NCI-H1417 treated with DMSO at 0.1 percent for 48 hours (cell line): ENCODE data around the gene CEMIP2.
"Not testable (repeated sequence)": the region's sequence is repeated elsewhere in the genome, so short reads cannot be mapped to it uniquely, and the experiment has no call there.

Experiments used
- DNase-seq: peaks from one replicate; lab custom pipeline; 2025; lab: John Stamatoyannopoulos, UW

The CEMIP2 gene

DNA sequence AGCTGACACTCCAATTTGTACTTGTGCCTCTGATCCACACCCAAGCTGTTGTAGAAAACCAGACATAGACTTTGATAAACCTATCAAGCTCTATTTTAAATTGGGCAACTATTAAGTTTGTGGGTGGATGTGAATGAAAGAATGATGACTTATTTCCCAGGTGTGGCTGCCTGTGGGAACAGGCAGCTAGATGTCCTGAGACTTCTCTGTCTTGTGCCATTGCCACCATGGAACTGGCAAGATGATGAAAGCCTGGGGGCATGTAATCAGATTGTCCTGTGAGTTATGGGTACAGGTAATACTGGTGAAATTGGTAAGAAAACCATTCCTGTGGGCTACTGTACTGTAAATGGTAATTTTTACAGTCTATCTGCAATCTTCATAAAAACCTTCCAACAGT, 57.5 kb downstream of the CEMIP2 start:
- DNase-seq: no peak

DNA sequence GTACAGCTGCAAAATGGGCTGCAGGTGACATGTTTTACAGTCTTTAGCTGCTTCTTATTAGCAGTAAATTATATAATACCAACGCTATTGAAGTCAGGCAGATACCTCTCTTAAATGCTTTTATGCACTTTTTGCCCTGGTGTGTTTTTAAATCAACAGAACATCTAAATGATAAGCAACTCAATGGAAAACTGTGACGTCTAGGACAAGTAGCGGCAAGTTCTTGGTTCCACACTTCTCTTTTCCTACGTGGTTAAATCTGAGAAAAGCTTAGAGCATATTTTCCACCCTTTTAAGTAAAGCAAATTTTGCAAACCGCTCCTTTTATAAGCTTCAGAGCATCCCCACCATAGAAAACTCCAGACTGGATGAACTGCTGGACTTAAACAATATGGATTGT, 58.1 kb downstream of the CEMIP2 start:
- no peak for DNase-seq

DNA sequence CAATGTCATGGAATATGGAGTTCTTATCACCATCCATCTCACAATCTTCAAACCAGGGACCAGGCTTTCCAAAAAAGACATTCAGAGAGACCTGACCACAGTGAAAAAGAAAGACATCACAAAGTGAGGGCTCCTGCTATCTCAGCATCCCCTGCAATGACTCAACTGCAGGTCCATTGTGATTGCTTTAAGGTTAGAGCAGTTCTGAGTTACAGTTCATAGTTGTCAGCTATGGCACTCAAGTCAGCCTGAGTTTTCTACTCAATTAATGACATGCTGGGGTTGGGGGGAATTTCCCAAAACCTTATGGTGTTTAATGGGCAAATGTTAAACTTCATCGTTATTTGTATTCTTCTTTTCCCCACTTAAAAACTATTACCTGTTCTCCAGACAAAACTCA, 58.9 kb downstream of the CEMIP2 start:
- DNase-seq: no peak

DNA sequence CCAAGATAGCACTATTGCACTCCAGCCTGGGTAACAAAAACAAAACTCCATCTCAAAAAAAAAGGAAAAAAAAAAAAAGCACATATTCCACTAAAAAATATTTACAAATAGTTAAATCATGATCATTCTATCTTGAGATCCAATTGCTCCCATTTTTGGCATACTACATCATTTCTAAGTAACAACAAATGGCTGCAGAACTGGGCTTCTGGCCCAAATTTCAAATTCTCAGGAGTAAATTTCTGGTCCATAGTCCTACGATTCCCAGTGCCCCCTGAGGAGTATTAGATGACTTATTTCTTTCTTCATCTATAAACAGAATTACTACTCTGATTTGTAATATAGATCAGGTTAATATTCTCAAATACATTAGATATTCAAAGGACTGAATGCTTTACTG, 62.1 kb downstream of the CEMIP2 start:
- no peak for DNase-seq

DNA sequence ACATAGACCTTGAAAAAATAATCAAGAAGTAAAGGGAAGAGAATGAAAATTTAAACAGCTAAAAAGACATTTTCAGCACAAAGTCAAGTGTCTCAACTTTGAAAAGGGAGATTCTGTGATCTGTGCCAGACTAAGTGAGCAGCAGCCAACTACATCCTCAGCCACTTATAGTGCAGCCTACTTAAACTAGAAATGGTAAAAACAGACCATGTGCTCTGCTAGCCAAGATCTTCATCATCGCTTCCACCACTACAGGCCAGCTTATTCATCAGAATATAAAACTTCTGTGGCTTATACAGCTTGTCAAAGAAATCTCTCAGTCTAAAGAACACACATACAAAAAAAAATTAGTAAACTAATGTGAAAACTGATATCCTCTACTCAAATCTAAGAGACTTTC, 63.5 kb downstream of the CEMIP2 start:
- no peak for DNase-seq

DNA sequence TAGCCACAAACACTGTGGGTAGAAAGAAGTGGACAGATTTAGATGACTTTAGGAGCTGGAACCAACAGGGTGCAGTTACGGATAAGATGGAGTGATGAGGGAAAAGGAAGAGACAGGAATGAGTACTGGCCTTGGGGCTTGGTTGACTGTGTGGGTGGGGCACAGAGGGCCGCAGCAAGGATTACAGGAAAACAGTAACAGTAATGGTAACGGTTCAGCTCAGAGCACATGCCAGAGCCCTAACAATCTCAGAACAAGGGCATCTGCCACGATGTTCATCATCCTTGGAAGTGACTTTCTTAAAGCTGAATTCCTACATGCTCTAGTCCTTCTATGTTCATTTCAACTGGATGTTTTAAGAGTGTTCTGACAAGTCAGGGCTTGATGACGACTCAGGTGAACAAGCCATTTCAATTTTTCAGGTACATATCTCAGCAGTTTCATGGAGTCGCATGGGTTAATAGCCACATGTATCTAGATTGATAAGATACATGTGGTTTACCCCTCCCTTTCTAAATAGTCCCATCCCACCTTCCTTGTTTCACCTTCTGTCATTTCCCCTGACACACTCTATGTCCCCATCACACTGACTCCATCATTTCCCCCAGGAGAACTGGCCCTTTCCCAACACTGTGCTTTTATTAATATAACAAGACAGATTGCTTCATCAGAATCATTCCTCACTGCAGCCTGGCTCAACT, 65.0 kb downstream of the CEMIP2 start:
- no peak for DNase-seq

DNA sequence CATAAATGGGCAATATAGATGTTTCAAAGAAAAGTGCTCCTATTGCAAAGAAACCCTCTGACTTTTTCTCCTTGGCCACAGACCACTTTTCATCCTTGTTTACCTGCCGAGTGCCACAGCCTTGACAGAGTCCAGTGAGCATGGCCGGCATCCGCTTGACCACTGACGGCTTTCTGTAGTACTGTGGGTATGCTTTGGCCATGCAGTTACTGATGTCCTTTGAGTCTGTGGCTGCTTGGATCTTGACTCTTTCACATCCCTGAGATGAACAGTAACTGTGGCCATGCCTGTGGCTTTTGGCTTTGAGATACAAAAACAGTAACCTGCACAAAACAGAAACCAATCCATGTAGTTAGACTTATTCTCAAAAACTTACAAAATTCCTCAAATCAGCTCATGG, 70.4 kb downstream of the CEMIP2 start:
- DNase-seq: no peak

DNA sequence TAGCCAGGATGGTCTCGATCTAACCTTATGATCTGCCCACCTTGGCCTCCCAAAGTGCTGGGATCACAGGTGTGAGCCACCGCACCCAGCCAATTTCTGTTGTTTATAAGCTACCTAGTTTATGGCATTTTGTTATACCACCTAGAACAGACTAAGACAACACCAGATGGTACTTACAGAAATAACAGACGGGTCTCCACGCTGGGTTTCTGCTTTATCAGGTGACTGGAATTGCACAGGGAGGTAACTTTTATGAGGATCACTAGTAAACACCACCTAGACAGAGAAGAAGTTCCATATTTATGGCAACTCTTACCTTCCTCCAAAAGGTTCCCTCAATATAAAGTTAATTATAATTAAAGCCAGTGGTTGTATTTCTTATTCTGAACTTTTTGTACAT, 74.0 kb downstream of the CEMIP2 start:
- DNase-seq: no peak

DNA sequence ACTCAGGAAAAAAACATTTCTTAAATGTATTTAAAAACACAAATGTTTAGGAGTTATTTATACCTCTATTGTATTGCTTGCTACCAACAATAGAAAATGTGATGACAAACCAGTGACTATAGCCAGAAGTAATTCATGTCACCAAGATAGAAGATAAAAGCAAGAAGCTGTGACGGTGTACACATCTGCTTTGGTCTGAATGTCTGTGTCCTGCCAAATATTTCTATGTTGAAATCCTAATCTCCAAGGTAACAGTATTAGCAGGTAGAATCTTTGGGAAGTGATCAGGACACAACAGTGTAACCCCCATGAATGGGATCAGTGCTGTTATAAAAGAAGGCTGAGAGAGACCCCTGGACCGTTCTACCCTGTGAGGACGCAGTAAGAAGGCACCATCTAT, 74.7 kb downstream of the CEMIP2 start:
- DNase-seq: no peak

DNA sequence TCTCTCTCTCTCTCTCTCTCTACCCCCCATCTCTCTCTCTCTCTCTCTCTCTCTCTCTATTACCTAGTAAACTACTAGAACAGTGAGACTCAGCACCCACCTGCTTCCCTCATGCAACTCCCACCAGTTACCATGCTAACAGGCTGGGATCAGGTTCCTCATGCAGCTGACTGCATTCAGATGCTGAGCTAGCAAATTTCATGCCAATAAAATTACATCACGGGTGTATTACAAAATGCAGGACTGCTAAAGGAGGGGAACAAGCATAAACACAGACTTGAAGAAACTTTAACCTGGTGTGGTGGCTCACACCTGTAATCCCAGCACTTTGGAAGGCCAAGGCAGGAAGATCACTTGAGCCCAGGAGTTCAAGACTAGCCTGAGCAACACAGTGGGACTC, 76.0 kb downstream of the CEMIP2 start:
- DNase-seq: no peak

DNA sequence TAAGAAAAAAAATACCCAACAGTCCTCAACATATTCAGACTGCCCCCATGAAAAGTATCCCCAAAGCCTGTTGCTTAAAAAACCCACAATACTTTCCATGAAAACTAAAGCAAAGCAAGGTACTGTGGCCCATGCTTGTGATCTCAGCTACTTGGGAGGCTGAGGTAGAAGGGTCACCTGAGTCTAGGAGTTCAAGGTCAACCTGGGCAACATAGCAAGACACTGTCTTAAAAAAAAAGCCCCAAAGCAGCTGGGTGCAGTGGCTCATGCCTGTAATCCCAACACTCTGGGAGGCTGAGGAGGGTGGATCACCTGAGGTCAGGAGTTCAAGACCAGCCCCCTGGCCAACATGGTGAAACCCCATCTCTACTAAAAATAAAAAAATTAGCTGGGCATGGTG, 76.7 kb downstream of the CEMIP2 start:
- DNase-seq: not testable (repeated sequence)

DNA sequence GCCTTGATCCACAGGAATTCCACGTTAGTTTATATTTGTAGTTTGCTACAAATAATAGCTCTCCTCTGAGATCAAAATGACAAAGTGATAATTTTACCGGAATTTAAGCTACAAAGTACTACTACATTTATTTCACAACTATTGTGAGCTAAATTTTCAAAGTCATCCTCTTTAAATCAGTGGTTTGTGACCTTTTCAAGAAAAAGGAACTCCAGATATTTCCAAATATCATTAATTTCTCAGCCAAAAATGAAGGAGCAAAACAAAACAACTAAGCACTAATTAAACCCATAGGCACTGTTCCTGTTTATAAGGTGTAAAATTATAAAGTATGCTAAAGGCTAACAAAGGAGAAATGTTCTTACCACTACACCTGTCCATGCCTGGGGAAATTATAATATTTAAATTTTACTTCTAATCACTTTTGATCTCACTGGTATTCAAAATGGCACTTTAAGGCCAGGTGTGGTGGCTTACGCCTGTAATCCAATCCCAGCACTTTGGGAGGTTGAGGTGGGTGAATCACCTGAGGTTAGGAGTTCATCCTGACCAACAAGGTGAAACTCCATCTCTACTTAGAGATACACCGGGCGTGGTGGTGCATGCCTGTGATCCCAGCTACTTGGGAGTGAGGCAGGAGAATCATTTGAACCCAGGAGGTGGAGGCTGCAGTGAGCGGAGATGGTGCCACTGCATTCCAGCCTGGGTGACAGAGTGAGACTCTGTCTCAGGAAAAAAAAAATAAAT, 77.5 kb downstream of the CEMIP2 start:
- DNase-seq: no peak

DNA sequence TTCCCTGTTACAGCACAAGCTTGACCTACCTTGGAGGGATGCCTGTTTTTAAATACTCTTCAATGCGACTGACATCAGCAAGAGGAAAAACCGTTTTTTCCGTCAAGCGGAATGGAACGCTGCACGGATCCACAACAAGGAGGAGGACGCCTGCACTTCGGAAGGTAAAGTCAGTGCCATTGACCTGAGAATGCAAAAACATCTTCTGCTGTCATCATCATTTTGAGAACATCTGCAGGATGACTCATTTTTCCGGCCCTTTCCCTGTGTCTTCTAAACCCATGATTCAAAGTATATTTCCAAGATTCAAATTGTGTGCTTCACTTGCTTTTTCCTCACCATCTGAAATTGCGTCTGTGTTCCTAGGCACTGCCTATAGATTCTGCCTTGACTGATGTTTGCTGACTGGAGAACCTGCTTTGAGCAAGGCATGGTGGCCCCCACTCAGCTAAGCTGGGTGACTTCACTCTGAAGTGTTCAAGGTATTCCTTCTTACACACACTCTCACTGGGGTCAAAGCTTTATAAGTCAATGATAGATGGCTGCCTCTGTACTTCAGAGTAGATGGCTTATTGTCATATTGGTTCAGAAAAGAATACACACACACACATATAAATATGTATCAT, 78.1 kb downstream of the CEMIP2 start:
- no peak for DNase-seq

DNA sequence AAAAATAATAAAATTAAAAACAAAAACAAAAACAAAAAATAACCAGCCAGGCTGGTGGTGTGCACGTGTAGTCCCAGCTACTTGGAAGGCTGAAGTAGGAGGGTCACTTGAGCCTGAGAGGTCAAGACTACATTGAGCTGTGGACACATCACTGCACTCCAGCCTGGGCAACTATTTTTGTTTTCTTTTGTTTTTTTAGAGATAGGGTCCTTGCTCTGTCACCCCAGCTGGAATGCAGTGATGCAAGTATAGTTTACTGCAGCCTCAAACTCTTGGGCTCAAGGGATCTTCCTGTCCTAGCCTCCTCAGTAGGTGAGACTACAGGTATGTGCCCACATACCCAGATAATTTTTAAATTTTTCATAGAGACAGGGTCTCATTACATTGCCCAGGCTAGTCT, 80.6 kb downstream of the CEMIP2 start:
- no peak for DNase-seq

DNA sequence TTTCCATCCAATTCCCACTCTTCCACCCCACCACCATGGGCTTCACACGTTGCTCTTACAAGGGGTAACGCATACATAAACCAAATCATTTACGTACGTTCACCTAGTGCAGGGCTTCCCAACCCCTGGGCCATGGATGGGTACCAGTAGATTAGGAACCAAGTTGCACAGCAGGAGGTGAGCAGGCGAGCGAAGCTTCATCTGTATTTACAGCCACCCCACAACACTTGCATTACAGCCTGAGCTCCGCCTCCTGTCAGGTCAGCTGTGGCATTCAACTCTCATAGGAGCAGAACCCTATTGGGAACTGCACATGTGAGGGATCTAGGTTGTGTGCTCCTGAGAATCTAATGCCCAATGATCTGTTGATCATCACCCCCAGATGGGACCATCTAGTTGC, 82.3 kb downstream of the CEMIP2 start:
- no peak for DNase-seq

DNA sequence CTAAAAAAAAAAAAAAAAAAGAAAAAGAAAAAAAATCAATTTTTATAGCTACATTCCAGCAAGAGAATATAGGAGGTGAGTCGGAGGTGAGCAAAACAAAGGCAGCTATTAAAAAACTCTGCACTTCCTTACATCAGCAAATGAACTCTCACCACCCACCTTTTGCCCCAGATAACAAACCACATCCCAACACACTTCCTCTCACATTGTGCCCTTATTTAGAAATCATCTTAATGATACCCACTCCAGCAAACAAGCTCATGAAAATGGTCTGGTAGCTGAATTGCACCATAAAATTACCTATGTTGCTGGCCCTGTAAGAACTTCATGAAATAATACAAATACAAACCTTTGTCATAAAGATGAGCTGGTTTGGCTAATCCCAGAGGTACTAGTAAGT, 82.9 kb downstream of the CEMIP2 start:
- DNase-seq: no peak

DNA sequence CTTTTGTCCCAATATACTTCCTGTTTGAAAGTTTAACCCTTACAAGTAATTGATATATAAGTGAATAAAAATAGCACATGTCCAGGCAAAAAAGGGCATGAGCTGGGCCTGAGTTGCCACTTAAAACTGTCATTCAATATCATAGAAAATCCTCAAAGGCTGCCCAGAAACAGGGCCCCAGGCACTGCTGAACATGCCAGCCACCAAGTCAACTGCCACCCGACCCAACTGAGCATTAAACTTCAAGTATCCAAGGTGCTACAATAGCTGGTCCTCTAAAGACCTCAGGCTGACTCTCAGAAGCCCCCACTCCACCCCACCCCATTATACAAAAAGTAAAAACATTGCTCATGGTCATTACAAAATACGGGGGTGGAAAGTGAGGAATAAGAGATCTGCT, 83.7 kb downstream of the CEMIP2 start:
- DNase-seq: no peak

DNA sequence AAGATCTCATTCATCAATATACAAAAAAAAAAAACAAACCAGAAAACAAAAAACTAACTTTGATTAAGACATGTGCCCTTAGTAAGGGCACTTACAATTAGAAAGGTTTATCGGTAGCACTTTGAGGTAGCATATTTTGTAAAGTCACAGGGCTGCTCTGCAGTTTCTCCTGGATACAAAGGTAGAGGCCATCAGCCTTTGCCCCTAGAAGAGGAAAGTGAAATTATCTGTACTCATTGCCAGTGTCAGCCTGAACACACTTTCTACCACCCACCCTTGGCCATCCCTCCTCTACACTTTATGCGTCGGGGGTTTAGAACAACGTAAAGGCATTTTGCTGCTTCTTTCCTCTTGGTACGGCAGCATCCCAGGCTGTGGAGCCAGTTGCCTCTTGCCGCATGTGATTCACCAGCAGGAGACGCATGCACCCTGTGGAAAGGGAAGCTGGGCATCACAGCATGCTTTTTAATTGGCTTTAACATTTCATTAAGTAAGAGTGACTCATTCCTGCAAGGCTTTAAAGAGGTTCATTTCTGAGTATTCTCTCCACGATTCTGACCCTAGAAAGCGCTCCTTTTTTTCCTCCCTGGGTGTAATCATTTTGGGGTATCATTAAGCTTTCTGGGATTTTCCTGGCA, 84.6 kb downstream of the CEMIP2 start:
- no peak for DNase-seq

DNA sequence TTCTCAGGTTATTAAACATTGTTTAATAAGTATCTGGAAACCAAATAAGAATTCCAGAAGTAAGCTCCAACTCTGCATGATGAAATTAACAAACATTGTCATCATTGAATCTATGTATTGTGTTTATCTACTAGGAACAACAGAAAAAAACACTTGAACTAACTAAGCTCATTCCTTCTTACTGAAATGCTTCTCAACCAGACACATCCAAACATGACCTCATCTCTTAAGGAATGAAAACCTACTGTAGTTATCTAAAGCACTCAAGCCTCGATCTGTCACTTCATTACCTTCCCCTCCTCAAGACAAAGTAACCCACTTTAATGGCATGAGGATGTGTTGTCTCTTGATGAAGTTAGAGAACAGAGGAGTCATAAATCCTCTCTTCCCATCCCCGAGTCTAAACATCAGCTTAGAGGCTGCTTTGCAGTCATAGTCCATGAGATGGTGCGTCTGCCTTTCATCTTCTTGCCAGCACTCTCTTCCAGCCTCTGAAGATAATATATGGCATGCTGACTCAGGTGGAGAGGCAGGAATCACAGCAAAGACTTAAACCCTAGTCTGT, 86.5 kb downstream of the CEMIP2 start:
- no peak for DNase-seq

DNA sequence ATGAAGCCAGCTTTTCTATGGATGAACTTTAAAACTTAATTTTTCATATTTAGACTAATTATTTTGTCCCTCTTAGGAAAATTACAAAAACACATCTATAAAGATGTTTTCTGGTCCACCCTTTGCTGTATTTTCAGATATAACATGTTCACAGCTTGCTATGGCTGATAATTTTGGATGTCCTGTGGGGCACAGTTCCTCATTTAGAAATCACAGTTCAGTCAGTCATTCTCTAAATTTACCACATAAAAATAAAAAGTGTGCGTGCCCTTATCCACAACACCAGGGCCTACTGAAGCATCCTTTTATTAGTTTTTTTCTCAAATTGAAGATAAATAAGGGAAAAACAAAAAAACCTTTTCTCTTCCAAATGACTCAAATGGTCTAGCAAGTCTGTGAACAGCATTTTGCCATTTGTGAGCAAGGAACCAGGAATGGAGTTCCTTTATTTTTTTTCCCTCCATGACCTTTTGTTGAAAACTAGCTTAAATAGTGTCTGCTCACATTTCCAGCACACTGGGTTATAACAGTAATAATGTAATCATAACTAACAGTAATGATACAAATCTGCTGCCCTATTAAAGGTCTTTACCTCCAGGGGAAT, 87.1 kb downstream of the CEMIP2 start:
- DNase-seq: no peak

DNA sequence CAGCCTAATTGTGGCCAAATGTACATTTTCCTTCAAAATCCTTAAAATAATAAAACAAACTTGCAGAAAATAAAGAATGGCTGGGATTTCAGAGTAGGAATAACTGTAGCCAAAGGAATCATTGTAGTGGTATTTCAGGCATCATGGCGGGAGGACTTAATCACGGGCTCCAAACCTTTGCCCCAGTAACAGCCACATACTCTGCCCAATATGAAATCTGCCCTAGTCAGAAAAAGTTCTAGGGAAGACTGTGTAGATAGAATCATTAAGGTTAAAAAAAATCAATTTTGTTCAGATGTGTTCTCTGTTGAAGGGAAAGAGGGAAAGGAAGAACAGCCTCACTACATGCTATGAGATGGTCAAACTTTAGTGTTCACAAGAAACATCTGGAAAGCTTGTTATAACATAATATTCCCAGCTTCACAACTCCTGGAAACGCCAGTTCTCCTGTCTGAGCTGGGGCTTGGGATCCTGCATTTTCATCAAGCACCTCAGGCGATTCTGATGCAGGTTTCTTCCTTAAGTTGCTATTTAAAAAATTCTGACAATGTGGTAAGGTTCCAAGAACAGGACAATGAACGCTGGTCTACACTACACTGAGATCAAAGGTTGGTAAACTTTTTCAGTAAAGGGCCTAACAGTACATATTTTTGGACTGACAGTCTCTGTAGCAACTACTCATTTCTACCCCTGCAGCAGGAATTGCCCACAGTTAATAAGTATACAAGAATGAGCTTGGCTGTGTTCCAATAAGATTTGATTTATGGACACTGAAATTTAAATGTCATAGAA, 87.9 kb downstream of the CEMIP2 start:
- no peak for DNase-seq
